H9 (cell line): ENCODE results near the gene PEPD. TPM values are rescaled to one million over a fixed set of nuclear protein-coding genes. Genes with fewer than 3 reads are reported as not detected.

Experiments used
- DNase-seq: peaks from one replicate; pipeline ENCODE4 v3.0.0-alpha.2; 2017
- H2AFZ ChIP-seq: one replicate; pipeline ENCODE4 v1.6.1; 2013; ENCODE audit warnings: mild to moderate bottlenecking, low read length, control low read depth, moderate library complexity
- H2AK5ac ChIP-seq: 2 replicates; pipeline ENCODE4 v1.6.1; 2013; ENCODE audit warnings: low read length, control low read depth, mixed read lengths; ENCODE audit not compliant: insufficient read length
- H2BK120ac ChIP-seq: one replicate; pipeline ENCODE4 v1.6.1; 2013; ENCODE audit warnings: low read depth, mild to moderate bottlenecking, low read length, control low read depth, inconsistent platforms; ENCODE audit not compliant: poor library complexity, severe bottlenecking
- H2BK12ac ChIP-seq: 2 replicates; pipeline ENCODE4 v1.6.1; 2013; ENCODE audit warnings: low read length, control low read depth, mixed read lengths, low read depth; ENCODE audit not compliant: insufficient read length
- H2BK15ac ChIP-seq: 2 replicates; pipeline ENCODE4 v1.6.1; 2013; ENCODE audit warnings: low read depth, low read length, control low read depth
- H2BK20ac ChIP-seq: one replicate; pipeline ENCODE4 v1.6.1; 2013; ENCODE audit warnings: low read depth, mild to moderate bottlenecking, low read length, control low read depth, inconsistent platforms; ENCODE audit not compliant: poor library complexity, severe bottlenecking
- H2BK5ac ChIP-seq: 2 replicates; pipeline ENCODE4 v1.6.1; 2013; ENCODE audit warnings: low read length, control low read depth, mixed read lengths; ENCODE audit not compliant: insufficient read length
- H3K14ac ChIP-seq: 2 replicates; pipeline ENCODE4 v1.6.1; 2013; ENCODE audit warnings: low read length, control low read depth; ENCODE audit not compliant: insufficient read depth
- H3K18ac ChIP-seq: 2 replicates; pipeline ENCODE4 v1.6.1; 2013; ENCODE audit warnings: low read depth, mild to moderate bottlenecking, mixed read lengths, low read length, control low read depth; ENCODE audit not compliant: insufficient read length
- H3K23ac ChIP-seq: 2 replicates; pipeline ENCODE4 v1.6.1; 2013; ENCODE audit warnings: low read length, control low read depth, mixed read lengths, low read depth; ENCODE audit not compliant: insufficient read length
- H3K23me2 ChIP-seq: 2 replicates; pipeline ENCODE4 v1.6.1; 2013; ENCODE audit warnings: low read depth, mild to moderate bottlenecking, mixed read lengths, low read length, control low read depth; ENCODE audit not compliant: insufficient read length, poor library complexity, severe bottlenecking
- H3K27ac ChIP-seq: 2 replicates; pipeline ENCODE4 v1.5.1; 2013; ENCODE audit warnings: low read length, control low read depth, mixed read lengths, low read depth; ENCODE audit not compliant: insufficient read length
- H3K27me3 ChIP-seq: 2 replicates; pipeline ENCODE4 v1.6.1; 2013; ENCODE audit warnings: low read length, control low read depth, inconsistent platforms; ENCODE audit not compliant: insufficient read depth
- H3K4ac ChIP-seq: 2 replicates; pipeline ENCODE4 v1.6.1; 2013; ENCODE audit warnings: low read depth, mild to moderate bottlenecking, control low read depth, inconsistent platforms, low read length, moderate library complexity
- H3K4me1 ChIP-seq: 2 replicates; pipeline ENCODE4 v1.6.1; 2013; ENCODE audit warnings: low read length, control low read depth, inconsistent platforms; ENCODE audit not compliant: insufficient read depth
- H3K4me2 ChIP-seq: 2 replicates; pipeline ENCODE4 v1.6.1; 2013; ENCODE audit warnings: low read length, control low read depth, mixed read lengths; ENCODE audit not compliant: insufficient read length, insufficient read depth
- H3K56ac ChIP-seq: 2 replicates; pipeline ENCODE4 v1.6.1; 2013; ENCODE audit warnings: low read depth, mild to moderate bottlenecking, mixed read lengths, low read length, control low read depth; ENCODE audit not compliant: insufficient read length
- H3K79me1 ChIP-seq: 2 replicates; pipeline ENCODE4 v1.6.1; 2013; ENCODE audit warnings: low read depth, mild to moderate bottlenecking, moderate library complexity, low read length, control low read depth, inconsistent platforms; ENCODE audit not compliant: insufficient read depth, poor library complexity, severe bottlenecking
- H3K79me2 ChIP-seq: 2 replicates; pipeline ENCODE4 v1.6.1; 2013; ENCODE audit warnings: low read length, control low read depth, inconsistent platforms; ENCODE audit not compliant: insufficient read depth
- H3K9ac ChIP-seq: 2 replicates; pipeline ENCODE4 v1.6.1; 2013; ENCODE audit warnings: low read length, control low read depth, mixed read lengths; ENCODE audit not compliant: insufficient read length; ENCODE audit errors: extremely low read depth
- H3K9me3 ChIP-seq: one replicate; pipeline ENCODE4 v1.6.1; 2013; ENCODE audit warnings: low read depth, low read length, inconsistent platforms; ENCODE audit not compliant: control insufficient read depth
- H3T11ph ChIP-seq: one replicate; pipeline ENCODE4 v1.6.1; 2013; ENCODE audit warnings: mild to moderate bottlenecking, low read length, control low read depth, inconsistent platforms
- H4K20me1 ChIP-seq: one replicate; pipeline ENCODE4 v1.6.1; 2013; ENCODE audit not compliant: control insufficient read depth, insufficient read length, insufficient read depth
- H4K5ac ChIP-seq: 2 replicates; pipeline ENCODE4 v1.6.1; 2013; ENCODE audit warnings: low read depth, mild to moderate bottlenecking, mixed read lengths, low read length, control low read depth; ENCODE audit not compliant: insufficient read length
- H4K8ac ChIP-seq: replicated peaks from 2 replicates; pipeline ENCODE4 v1.6.1; 2013; ENCODE audit warnings: low read length, control low read depth, mixed read lengths, low read depth; ENCODE audit not compliant: insufficient read length
- H4K91ac ChIP-seq: 2 replicates; pipeline ENCODE4 v1.6.1; 2013; ENCODE audit warnings: low read depth, mild to moderate bottlenecking, moderate library complexity, mixed read lengths, low read length, control low read depth; ENCODE audit not compliant: insufficient read length
- H3K27ac Mint-ChIP-seq, 3 experiments: 2 replicates in 2 of 3; 3 replicates in 1 of 3; pipeline ENCODE4 v1.8.0; 2020 to 2021; ENCODE audit warnings: mixed read lengths in 3 of 3, mild to moderate bottlenecking in 1 of 3, moderate library complexity in 1 of 3
- H3K27me3 Mint-ChIP-seq: 2 replicates; pipeline ENCODE4 v1.8.0; 2021; ENCODE audit warnings: low read depth, mild to moderate bottlenecking, moderate library complexity, mixed read lengths
- H3K36me3 Mint-ChIP-seq, 3 experiments: 2 replicates in 2 of 3; 3 replicates in 1 of 3; pipeline ENCODE4 v1.8.0; 2020 to 2021; ENCODE audit warnings: low read depth in 3 of 3, mixed read lengths in 3 of 3; ENCODE audit not compliant: insufficient read depth in 1 of 3
- H3K4me1 Mint-ChIP-seq, 2 experiments: 2 replicates each; pipeline ENCODE4 v1.8.0; 2020; ENCODE audit warnings: mixed read lengths in 2 of 2
- H3K4me3 Mint-ChIP-seq, 2 experiments: 2 replicates in 1 of 2; 3 replicates in 1 of 2; pipeline ENCODE4 v1.8.0; 2020 to 2021; ENCODE audit warnings: mild to moderate bottlenecking in 2 of 2, mixed read lengths in 2 of 2, moderate library complexity in 1 of 2
- H3K9me3 Mint-ChIP-seq, 2 experiments: 2 replicates in 1 of 2; 3 replicates in 1 of 2; pipeline ENCODE4 v1.8.0; 2020; ENCODE audit warnings: mild to moderate bottlenecking in 2 of 2, mixed read lengths in 2 of 2, moderate library complexity in 1 of 2
- CTCF ChIP-seq: fragments of 200-600 bp; sonication (generic); conservative IDR thresholded peaks from 3 replicates; pipeline ENCODE4 v1.8.0; 2021; ENCODE audit warnings: antibody characterized with exemption, mild to moderate bottlenecking
- WGBS: extraction: QIAGEN DNeasy Blood & Tissue Kit; methylation state at CpG from one replicate; pipeline ENCODE4 v1.1.7; 2013; ENCODE audit warnings: missing lambda C conversion rate, low lambda C conversion rate, mixed read lengths; ENCODE audit not compliant: insufficient read length; ENCODE audit errors: extremely low coverage; 5-methylcytosine and 5-hydroxymethylcytosine counted together
- total RNA-seq: library from RNA; stranded (reverse); gene quantifications from 2 replicates; pipeline ENCODE4 v1.2.1, GENCODE V29; 2021

PEPD gene
- total RNA-seq, 1 experiment from 2014 or later = 52.8 TPM

GRCh38 chr19:33383720-33384292, 137.8 kb downstream of the PEPD start:
- H3K27ac ChIP-seq = no peak overlapping the region

More at GRCh38 chr19:33383720-33384292, 137.8 kb downstream of the PEPD start:
- no peak overlapping the region for H2BK12ac ChIP-seq
- H3K23me2 ChIP-seq = no peaks in the 10 kb centered on the region
- no peak overlapping the region for H3K4ac ChIP-seq
- no peak overlapping the region for H3T11ph ChIP-seq
- no peak overlapping the region for H3K14ac ChIP-seq
- TF ChIP-seq CTCF = no peak
- no peaks in the 10 kb centered on the region for H3K4me1 ChIP-seq
- H3K9me3 Mint-ChIP-seq = no peaks in the 10 kb centered on the region
- no peaks in the 10 kb centered on the region for H3K27me3 ChIP-seq
- DNase-seq = no peak
- no peak overlapping the region for H3K56ac ChIP-seq
- H4K5ac ChIP-seq = no peak overlapping the region
- H3K79me1 ChIP-seq = peaks cover 4% of the 10 kb centered on the region
- no peak overlapping the region for H3K4me2 ChIP-seq
- H3K79me2 ChIP-seq = peaks cover 4% of the 10 kb centered on the region; the same call in 1 of the 2 replicates
- H3K36me3 Mint-ChIP-seq = peaks cover 9 to 23% (median 12%) of the 10 kb centered on the region in 3 experiments; a peak in 6 of 7 replicates
- peaks cover 4% of the 10 kb centered on the region for H4K20me1 ChIP-seq
- H3K4me3 Mint-ChIP-seq = no peak overlapping the region
- no peak overlapping the region for H2BK20ac ChIP-seq
- H4K8ac ChIP-seq = no peak overlapping the region
- no CpG with 5 or more reads among the region's 13 CpGs for WGBS
- no peak overlapping the region for H4K91ac ChIP-seq
- no peak overlapping the region for H2BK5ac ChIP-seq
- H3K9ac ChIP-seq = no peak overlapping the region
- H3K27me3 Mint-ChIP-seq = no peaks in the 10 kb centered on the region
- peaks cover 21% of the 10 kb centered on the region in 2 experiments for H3K4me1 Mint-ChIP-seq
- no peak overlapping the region for H2AFZ ChIP-seq
- no peak overlapping the region for H2AK5ac ChIP-seq
- H2BK15ac ChIP-seq = no peak overlapping the region
- no peaks in the 10 kb centered on the region for H3K9me3 ChIP-seq
- H3K18ac ChIP-seq = no peak overlapping the region
- no peak overlapping the region for H3K23ac ChIP-seq
- no peak overlapping the region for H2BK120ac ChIP-seq
- peak overlapping the region in 1 of 3 experiments; percentile 69; a peak in 2 of 7 replicates for H3K27ac Mint-ChIP-seq
